HG03442 (cell line): ENCODE data around the gene DPP9.
A peak's percentile ranks its signal among the peaks of the same experiment; 100 is the strongest.

ENCODE experiments used
- ATAC-seq: cut with Tn5 transposase; IDR thresholded peaks from one replicate; pipeline ENCODE4 v1.9.1; 2021; ENCODE audit warnings: mild to moderate bottlenecking, moderate library complexity; ENCODE audit not compliant: unreplicated experiment

The DPP9 gene

GRCh38 chr19:4660993-4661392 lies 62.6 kb downstream of the DPP9 start:
- ATAC-seq: no peak

- ATAC-seq: no peak
Observed at GRCh38 chr19:4660181-4660791, 63.4 kb downstream of the DPP9 start.

GRCh38 chr19:4657835-4658234 lies 65.8 kb downstream of the DPP9 start:
- no peak for ATAC-seq

- ATAC-seq: no peak
Observed at GRCh38 chr19:4657262-4657661, 66.4 kb downstream of the DPP9 start.

- no peak for ATAC-seq
Observed at GRCh38 chr19:4656102-4656501, 67.5 kb downstream of the DPP9 start.

- ATAC-seq: no peak
Observed at GRCh38 chr19:4654437-4655361, 68.9 kb downstream of the DPP9 start.

- ATAC-seq: no peak
Observed at GRCh38 chr19:4653793-4654436, 69.7 kb downstream of the DPP9 start.

- no peak for ATAC-seq
Observed at GRCh38 chr19:4652075-4652474, 71.6 kb downstream of the DPP9 start.

- ATAC-seq: no peak
Observed at GRCh38 chr19:4650159-4650558, 73.5 kb downstream of the DPP9 start.

- no peak for ATAC-seq
Observed at GRCh38 chr19:4649392-4650047, 74.1 kb downstream of the DPP9 start.

- ATAC-seq: no peak
Observed at GRCh38 chr19:4647676-4648644, 75.7 kb downstream of the DPP9 start.

GRCh38 chr19:4645718-4646117 lies 77.9 kb downstream of the DPP9 start:
- no peak for ATAC-seq

GRCh38 chr19:4642625-4643024 lies 81.0 kb downstream of the DPP9 start:
- ATAC-seq: no peak

- no peak for ATAC-seq
Observed at GRCh38 chr19:4641132-4641531, 82.5 kb downstream of the DPP9 start.

- ATAC-seq: no peak
Observed at GRCh38 chr19:4640247-4641000, 83.2 kb downstream of the DPP9 start.

GRCh38 chr19:4639531-4640246 lies 84.0 kb downstream of the DPP9 start:
- peak; percentile 2 for ATAC-seq

GRCh38 chr19:4638828-4639530 lies 84.7 kb downstream of the DPP9 start, which contains the start of gene TNFAIP8L1:
Gene TNFAIP8L1 (plus strand): TSS chr19:4639516. CDS start chr19:4651870, 12,354 bp downstream.
- peak; percentile 75 for ATAC-seq

GRCh38 chr19:4638317-4638716 lies 85.3 kb downstream of the DPP9 start:
- ATAC-seq: no peak
